GM23338 (cell line): ENCODE measurements around the gene EXOC3L4. TPM values are rescaled to one million over a fixed set of nuclear protein-coding genes. Genes with fewer than 3 reads are reported as not detected.

Source experiments
- ATAC-seq: fragments of 200-7000 bp; cut with Tn5 transposase; 3 replicates; pipeline ENCODE4 v1.9.1; 2020
- DNase-seq: peaks from one replicate; pipeline ENCODE4 v3.0.0-alpha.2; 2015; ENCODE audit warnings: low spot score
- H2AFZ ChIP-seq: fragments of 200-600 bp; sonication (generic); 2 replicates; pipeline ENCODE4 v1.8.0; 2016; ENCODE audit warnings: antibody characterized with exemption, mild to moderate bottlenecking, moderate library complexity
- H3F3A ChIP-seq: fragments of 200-600 bp; sonication (generic); replicated peaks from 2 replicates; pipeline ENCODE4 v1.8.0; 2017; ENCODE audit warnings: antibody characterized with exemption, mixed run types, low read depth
- H3K27ac ChIP-seq: fragments of 200-600 bp; sonication (generic); 2 replicates; pipeline ENCODE4 v1.6.1; 2016; ENCODE audit warnings: low read depth
- H3K27me3 ChIP-seq: fragments of 200-600 bp; sonication (generic); 2 replicates; pipeline ENCODE4 v1.8.0; 2016; ENCODE audit warnings: mild to moderate bottlenecking, mixed run types, moderate library complexity; ENCODE audit not compliant: insufficient read depth
- H3K36me3 ChIP-seq: fragments of 200-600 bp; sonication (generic); 2 replicates; pipeline ENCODE4 v1.8.0; 2016; ENCODE audit warnings: mild to moderate bottlenecking; ENCODE audit not compliant: insufficient read depth
- H3K4me1 ChIP-seq: fragments of 200-600 bp; sonication (generic); 2 replicates; pipeline ENCODE4 v1.8.0; 2016; ENCODE audit warnings: mild to moderate bottlenecking, moderate library complexity; ENCODE audit not compliant: insufficient read depth
- H3K4me2 ChIP-seq: fragments of 200-600 bp; sonication (generic); 2 replicates; pipeline ENCODE4 v1.7.1; 2017; ENCODE audit warnings: mixed run types
- H3K4me3 ChIP-seq: fragments of 200-600 bp; sonication (generic); 2 replicates; pipeline ENCODE4 v1.6.1; 2016; ENCODE audit warnings: mixed run types
- H3K79me2 ChIP-seq: fragments of 200-600 bp; sonication (generic); replicated peaks from 2 replicates; pipeline ENCODE4 v1.8.0; 2017; ENCODE audit warnings: mild to moderate bottlenecking; ENCODE audit not compliant: insufficient read depth
- H3K9me2 ChIP-seq: fragments of 200-600 bp; sonication (generic); 2 replicates; pipeline ENCODE4 v1.8.0; 2017; ENCODE audit not compliant: insufficient read depth
- H4K20me1 ChIP-seq: fragments of 200-600 bp; sonication (generic); replicated peaks from 2 replicates; pipeline ENCODE4 v1.8.0; 2017; ENCODE audit warnings: mild to moderate bottlenecking; ENCODE audit not compliant: insufficient read depth
- H3K27ac Mint-ChIP-seq: 2 replicates; pipeline ENCODE4 v1.8.0; 2020; ENCODE audit warnings: inconsistent platforms, mild to moderate bottlenecking, moderate library complexity, mixed read lengths
- H3K27me3 Mint-ChIP-seq: 3 replicates; pipeline ENCODE4 v1.8.0; 2022; ENCODE audit warnings: low read depth, mild to moderate bottlenecking, moderate library complexity, mixed read lengths, inconsistent platforms; ENCODE audit not compliant: insufficient read depth, poor library complexity
- H3K36me3 Mint-ChIP-seq: 3 replicates; pipeline ENCODE4 v1.8.0; 2021; ENCODE audit warnings: low read depth, mild to moderate bottlenecking, inconsistent platforms, moderate library complexity, mixed read lengths
- H3K4me1 Mint-ChIP-seq: 3 replicates; pipeline ENCODE4 v1.8.0; 2020; ENCODE audit warnings: mild to moderate bottlenecking, inconsistent platforms, mixed read lengths
- H3K4me3 Mint-ChIP-seq: 3 replicates; pipeline ENCODE4 v1.8.0; 2021; ENCODE audit warnings: moderate library complexity, mild to moderate bottlenecking, inconsistent platforms, mixed read lengths
- H3K9me3 Mint-ChIP-seq: 3 replicates; pipeline ENCODE4 v1.8.0; 2020; ENCODE audit warnings: moderate library complexity, mild to moderate bottlenecking, inconsistent platforms, mixed read lengths
- CREB1 ChIP-seq: fragments of 250-450 bp; sonication (Bioruptor Pico); IDR thresholded peaks from 2 replicates; pipeline ENCODE4 v1.5.0; 2020; ENCODE audit warnings: low read depth, mild to moderate bottlenecking, moderate library complexity
- EZH2 ChIP-seq: fragments of 200-600 bp; sonication (generic); IDR thresholded peaks from one replicate; pipeline ENCODE4 v1.8.0; 2017; ENCODE audit warnings: antibody characterized with exemption, mild to moderate bottlenecking, low read depth; ENCODE audit not compliant: unreplicated experiment
- NANOG ChIP-seq: IDR thresholded peaks from 2 replicates; pipeline ENCODE4 v1.6.1; 2016; ENCODE audit warnings: antibody characterized with exemption, borderline replicate concordance
- POLR2AphosphoS5 ChIP-seq: IDR thresholded peaks from 2 replicates; pipeline ENCODE4 v1.6.1; 2016; ENCODE audit warnings: antibody characterized with exemption, low read depth
- STAT1 ChIP-seq: IDR thresholded peaks from one replicate; pipeline ENCODE4 v1.6.1; 2016; ENCODE audit warnings: antibody characterized with exemption; ENCODE audit not compliant: unreplicated experiment
- ZNF114 ChIP-seq: fragments of 250-450 bp; sonication (Bioruptor Pico); IDR thresholded peaks from 2 replicates; pipeline ENCODE4 v1.5.0; 2020; ENCODE audit warnings: mild to moderate bottlenecking, moderate library complexity
- ZNF331 ChIP-seq: fragments of 250-450 bp; sonication (Bioruptor Pico); IDR thresholded peaks from 2 replicates; pipeline ENCODE4 v1.5.0; 2020; ENCODE audit warnings: low read depth, mild to moderate bottlenecking, moderate library complexity
- polyA plus RNA-seq: library from polyadenylated mRNA; unstranded; fragments of >200 nt; fragmentation: Nextera tagmentation; extraction: Ambion mirVana; gene quantifications from 2 replicates; pipeline ENCODE4 v1.2.1, GENCODE V29; 2016
- total RNA-seq: library from RNA; depleted of rRNA; stranded (reverse); fragments of >200 nt; shearing (Covaris generic); gene quantifications from 2 replicates; pipeline ENCODE4 v1.2.3, GENCODE V29; 2014
- TF ChIP-seq, protein P1 (sequence below), 2 experiments: fragments of 200-600 bp in 1 of 2; sonication (generic) in 1 of 2; conservative IDR thresholded peaks; 2 replicates each; pipeline versions ENCODE4 v1.5.1 to v1.6.1; 2016 to 2017; ENCODE audit warnings: antibody characterized with exemption in 2 of 2, low read depth in 2 of 2, mild to moderate bottlenecking in 2 of 2, moderate library complexity in 1 of 2
- TF ChIP-seq, protein P2 (sequence below): IDR thresholded peaks from 2 replicates; pipeline ENCODE4 v1.6.1; 2016; ENCODE audit warnings: antibody characterized with exemption
- TF ChIP-seq, protein P3 (sequence below): IDR thresholded peaks from one replicate; pipeline ENCODE4 v1.6.1; 2018; ENCODE audit warnings: antibody characterized with exemption; ENCODE audit not compliant: unreplicated experiment

Gene EXOC3L4
- total and polyA plus RNA-seq, 2 experiments from 2014 or later = not detected

DNA sequence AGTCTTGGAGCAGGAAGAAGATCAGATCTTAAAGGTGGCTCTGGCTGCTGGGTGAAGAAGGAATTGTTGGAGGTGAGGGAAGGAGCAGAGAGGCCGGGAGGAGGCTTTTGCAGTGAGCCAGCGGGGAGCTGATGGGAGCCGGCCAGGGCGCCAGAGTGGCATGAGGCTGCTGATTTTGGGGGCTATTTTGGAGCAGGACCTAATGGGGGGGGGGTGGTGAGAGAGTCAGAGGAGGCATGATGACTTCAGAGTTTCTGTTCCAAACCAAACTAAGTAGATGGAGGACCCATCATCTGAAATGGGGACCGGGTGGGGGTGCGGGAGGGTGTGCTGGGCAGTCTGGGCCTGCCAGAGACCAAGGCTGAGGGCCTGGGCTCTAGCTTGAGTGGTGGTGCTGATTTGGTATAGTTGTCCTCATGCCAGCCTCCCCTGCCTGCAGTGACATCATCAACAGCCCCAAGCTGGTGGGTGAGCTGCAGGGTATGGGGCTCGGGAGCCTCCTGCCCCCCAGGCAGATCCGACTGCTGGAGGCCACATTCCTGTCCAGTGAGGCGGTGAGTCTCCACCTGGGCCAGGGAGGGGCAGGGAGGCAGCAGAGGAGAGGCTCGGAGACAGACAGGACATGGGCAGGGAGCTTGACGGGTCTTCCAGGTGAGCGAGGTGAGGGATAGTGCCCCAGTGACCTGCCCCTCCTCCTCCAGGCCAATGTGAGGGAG, 34.9 kb downstream of the EXOC3L4 start (continued):
- TF ChIP-seq, protein P1, sequence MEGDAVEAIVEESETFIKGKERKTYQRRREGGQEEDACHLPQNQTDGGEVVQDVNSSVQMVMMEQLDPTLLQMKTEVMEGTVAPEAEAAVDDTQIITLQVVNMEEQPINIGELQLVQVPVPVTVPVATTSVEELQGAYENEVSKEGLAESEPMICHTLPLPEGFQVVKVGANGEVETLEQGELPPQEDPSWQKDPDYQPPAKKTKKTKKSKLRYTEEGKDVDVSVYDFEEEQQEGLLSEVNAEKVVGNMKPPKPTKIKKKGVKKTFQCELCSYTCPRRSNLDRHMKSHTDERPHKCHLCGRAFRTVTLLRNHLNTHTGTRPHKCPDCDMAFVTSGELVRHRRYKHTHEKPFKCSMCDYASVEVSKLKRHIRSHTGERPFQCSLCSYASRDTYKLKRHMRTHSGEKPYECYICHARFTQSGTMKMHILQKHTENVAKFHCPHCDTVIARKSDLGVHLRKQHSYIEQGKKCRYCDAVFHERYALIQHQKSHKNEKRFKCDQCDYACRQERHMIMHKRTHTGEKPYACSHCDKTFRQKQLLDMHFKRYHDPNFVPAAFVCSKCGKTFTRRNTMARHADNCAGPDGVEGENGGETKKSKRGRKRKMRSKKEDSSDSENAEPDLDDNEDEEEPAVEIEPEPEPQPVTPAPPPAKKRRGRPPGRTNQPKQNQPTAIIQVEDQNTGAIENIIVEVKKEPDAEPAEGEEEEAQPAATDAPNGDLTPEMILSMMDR (conservative IDR thresholded peaks at IDR 0.05; ENCODE audit: low read depth in 2 of 2) = no peak
- TF ChIP-seq, protein P2, sequence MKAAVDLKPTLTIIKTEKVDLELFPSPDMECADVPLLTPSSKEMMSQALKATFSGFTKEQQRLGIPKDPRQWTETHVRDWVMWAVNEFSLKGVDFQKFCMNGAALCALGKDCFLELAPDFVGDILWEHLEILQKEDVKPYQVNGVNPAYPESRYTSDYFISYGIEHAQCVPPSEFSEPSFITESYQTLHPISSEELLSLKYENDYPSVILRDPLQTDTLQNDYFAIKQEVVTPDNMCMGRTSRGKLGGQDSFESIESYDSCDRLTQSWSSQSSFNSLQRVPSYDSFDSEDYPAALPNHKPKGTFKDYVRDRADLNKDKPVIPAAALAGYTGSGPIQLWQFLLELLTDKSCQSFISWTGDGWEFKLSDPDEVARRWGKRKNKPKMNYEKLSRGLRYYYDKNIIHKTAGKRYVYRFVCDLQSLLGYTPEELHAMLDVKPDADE = no peak
- TF ChIP-seq STAT1 = no peak
- no peak for TF ChIP-seq CREB1 (CRISPR knock-in tag)
- TF ChIP-seq ZNF331 (CRISPR knock-in tag) = no peak
- TF ChIP-seq ZNF114 (CRISPR knock-in tag) = no peak

DNA sequence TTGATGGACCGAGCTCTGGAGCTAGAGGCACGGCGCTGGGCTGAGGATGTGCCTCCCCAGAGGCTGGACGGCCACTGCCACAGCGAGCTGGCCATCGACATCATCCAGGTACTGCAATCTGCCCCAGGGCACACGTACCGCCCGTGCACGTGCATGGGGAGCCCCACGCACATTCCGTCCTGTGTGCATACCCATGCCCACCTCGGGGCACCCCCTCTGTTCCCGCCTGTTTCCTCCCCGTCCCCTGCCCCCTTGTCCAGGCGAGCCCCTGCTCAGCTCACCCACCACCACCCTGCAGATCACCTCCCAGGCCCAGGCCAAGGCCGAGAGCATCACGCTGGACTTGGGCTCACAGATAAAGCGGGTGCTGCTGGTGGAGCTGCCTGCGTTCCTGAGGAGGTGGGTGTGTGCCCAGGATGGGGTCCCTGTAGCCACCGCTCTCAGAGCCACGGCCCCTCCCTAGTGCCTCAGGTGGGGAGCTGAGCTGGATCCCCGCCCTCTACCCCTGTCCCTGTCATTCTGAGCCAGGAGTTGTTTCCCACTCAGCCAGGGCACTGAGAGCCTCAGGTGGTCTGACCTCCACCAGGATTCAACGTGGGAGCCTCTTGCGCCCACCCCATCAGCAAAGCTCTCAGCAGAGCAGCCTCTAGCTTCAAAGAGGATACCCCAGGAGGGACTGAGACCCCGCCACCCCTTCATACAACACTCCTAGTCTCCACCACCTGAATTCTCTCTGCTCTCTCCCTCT, 35.7 kb downstream of the EXOC3L4 start:
- H2AFZ ChIP-seq = no peak overlapping the region
- Mint-ChIP-seq H3K27ac (no peak overlapping the region), H3K27me3 (peaks cover 46% of the 10 kb centered on the region), H3K4me1 (peaks cover 7% of the 10 kb centered on the region), H3K9me3 (no peaks in the 10 kb centered on the region; the same call in 1 of the 3 replicates), H3K36me3 (peaks cover 8% of the 10 kb centered on the region; the same call in 1 of the 3 replicates), H3K4me3 (no peak overlapping the region)
- no peak for TF ChIP-seq NANOG
- H3F3A ChIP-seq = 0 out of 2 replicates have a peak, but pooled peaks cover 5% of the 10 kb centered on the region
- H4K20me1 ChIP-seq = peaks cover 9% of the 10 kb centered on the region
- H3K27me3 ChIP-seq = peaks cover 32% of the 10 kb centered on the region
- no peak for DNase-seq
- no peaks in the 10 kb centered on the region for H3K9me2 ChIP-seq
- H3K79me2 ChIP-seq = no peaks in the 10 kb centered on the region
- no peaks in the 10 kb centered on the region for H3K4me1 ChIP-seq
- no peak overlapping the region for H3K27ac ChIP-seq
- no peak overlapping the region for H3K4me2 ChIP-seq
- no peaks in the 10 kb centered on the region for H3K36me3 ChIP-seq
- no peak for ATAC-seq
- no peak overlapping the region for H3K4me3 ChIP-seq

DNA sequence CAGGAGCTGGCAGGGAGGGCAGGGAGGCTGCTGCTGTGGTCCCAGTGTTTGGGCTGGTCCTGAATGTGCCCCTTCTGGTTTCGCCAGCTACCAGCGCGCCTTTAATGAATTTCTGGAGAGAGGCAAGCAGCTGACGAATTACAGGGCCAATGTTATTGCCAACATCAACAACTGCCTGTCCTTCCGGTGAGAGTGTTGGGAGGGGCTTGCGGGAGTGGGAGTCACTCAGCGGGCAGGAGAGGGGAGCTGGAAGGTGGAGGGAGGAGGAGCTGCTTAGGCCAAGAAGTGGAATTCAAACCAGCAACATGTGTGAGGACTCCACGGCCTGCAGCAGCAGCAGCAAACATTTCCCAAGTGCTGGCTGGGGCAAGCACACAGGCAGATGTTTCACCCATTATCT, 36.4 kb downstream of the EXOC3L4 start:
- H3K4me1 ChIP-seq = no peaks in the 10 kb centered on the region
- H3K79me2 ChIP-seq = no peaks in the 10 kb centered on the region
- peaks cover 7% of the 10 kb centered on the region for H3K4me1 Mint-ChIP-seq
- no peak overlapping the region for H3K27ac ChIP-seq
- H3K4me3 Mint-ChIP-seq = no peak overlapping the region
- no peak for ATAC-seq
- H3K27ac Mint-ChIP-seq = no peak overlapping the region
- H2AFZ ChIP-seq = no peak overlapping the region
- H4K20me1 ChIP-seq = peaks cover 9% of the 10 kb centered on the region
- H3K4me3 ChIP-seq = no peak overlapping the region
- no peak for DNase-seq
- H3K36me3 ChIP-seq = no peaks in the 10 kb centered on the region
- no peaks in the 10 kb centered on the region for H3K9me2 ChIP-seq
- H3F3A ChIP-seq = 0 out of 2 replicates have a peak, but pooled peaks cover 5% of the 10 kb centered on the region
- peaks cover 8% of the 10 kb centered on the region; the same call in 1 of the 3 replicates for H3K36me3 Mint-ChIP-seq
- peaks cover 25% of the 10 kb centered on the region for H3K27me3 ChIP-seq
- H3K27me3 Mint-ChIP-seq = peaks cover 38% of the 10 kb centered on the region
- no peak overlapping the region for H3K4me2 ChIP-seq
- H3K9me3 Mint-ChIP-seq = no peaks in the 10 kb centered on the region; the same call in 1 of the 3 replicates
- TF ChIP-seq STAT1 (no peak), NANOG (no peak), EZH2 (no peak), CREB1 (CRISPR knock-in tag) (no peak), POLR2AphosphoS5 (no peak)
- TF ChIP-seq, protein P3, sequence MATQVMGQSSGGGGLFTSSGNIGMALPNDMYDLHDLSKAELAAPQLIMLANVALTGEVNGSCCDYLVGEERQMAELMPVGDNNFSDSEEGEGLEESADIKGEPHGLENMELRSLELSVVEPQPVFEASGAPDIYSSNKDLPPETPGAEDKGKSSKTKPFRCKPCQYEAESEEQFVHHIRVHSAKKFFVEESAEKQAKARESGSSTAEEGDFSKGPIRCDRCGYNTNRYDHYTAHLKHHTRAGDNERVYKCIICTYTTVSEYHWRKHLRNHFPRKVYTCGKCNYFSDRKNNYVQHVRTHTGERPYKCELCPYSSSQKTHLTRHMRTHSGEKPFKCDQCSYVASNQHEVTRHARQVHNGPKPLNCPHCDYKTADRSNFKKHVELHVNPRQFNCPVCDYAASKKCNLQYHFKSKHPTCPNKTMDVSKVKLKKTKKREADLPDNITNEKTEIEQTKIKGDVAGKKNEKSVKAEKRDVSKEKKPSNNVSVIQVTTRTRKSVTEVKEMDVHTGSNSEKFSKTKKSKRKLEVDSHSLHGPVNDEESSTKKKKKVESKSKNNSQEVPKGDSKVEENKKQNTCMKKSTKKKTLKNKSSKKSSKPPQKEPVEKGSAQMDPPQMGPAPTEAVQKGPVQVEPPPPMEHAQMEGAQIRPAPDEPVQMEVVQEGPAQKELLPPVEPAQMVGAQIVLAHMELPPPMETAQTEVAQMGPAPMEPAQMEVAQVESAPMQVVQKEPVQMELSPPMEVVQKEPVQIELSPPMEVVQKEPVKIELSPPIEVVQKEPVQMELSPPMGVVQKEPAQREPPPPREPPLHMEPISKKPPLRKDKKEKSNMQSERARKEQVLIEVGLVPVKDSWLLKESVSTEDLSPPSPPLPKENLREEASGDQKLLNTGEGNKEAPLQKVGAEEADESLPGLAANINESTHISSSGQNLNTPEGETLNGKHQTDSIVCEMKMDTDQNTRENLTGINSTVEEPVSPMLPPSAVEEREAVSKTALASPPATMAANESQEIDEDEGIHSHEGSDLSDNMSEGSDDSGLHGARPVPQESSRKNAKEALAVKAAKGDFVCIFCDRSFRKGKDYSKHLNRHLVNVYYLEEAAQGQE = no peak
- TF ChIP-seq, protein P1 (conservative IDR thresholded peaks at IDR 0.05; ENCODE audit: low read depth in 2 of 2) = no peak
